Colonic mucosa (tissue), 4 donors: ENCODE data around the gene RUNX2. TPM values are rescaled to one million over a fixed set of nuclear protein-coding genes. Genes with fewer than 3 reads are reported as not detected.

Experiments used
- DNase-seq: peaks from one replicate; pipeline ENCODE4 v3.0.0-alpha.2; 2020
- H3K27ac ChIP-seq: fragments of 200-600 bp; one replicate; pipeline ENCODE4 v1.8.0; 2021
- H3K27me3 ChIP-seq: fragments of 200-600 bp; one replicate; pipeline ENCODE4 v1.8.0; 2021
- H3K36me3 ChIP-seq: fragments of 200-600 bp; one replicate; pipeline ENCODE4 v1.8.0; 2021
- H3K4me1 ChIP-seq: fragments of 200-600 bp; one replicate; pipeline ENCODE4 v1.8.0; 2021; ENCODE audit warnings: mild to moderate bottlenecking
- H3K4me3 ChIP-seq: fragments of 200-600 bp; one replicate; pipeline ENCODE4 v1.8.0; 2021
- H3K9ac ChIP-seq, 2 donors: one replicate each; pipeline ENCODE4 v1.7.0; 2013; ENCODE audit warnings: control low read depth in 2 of 2, low read depth in 2 of 2, low read length in 2 of 2
- H3K9me3 ChIP-seq: fragments of 200-600 bp; one replicate; pipeline ENCODE4 v1.8.0; 2021
- CTCF ChIP-seq: fragments of 200-600 bp; IDR thresholded peaks from one replicate; pipeline ENCODE4 v1.8.0; 2022; ENCODE audit warnings: antibody characterized with exemption, mild to moderate bottlenecking
- intact Hi-C: fragments of 100-400 bp; cut with DNase I; formaldehyde crosslinking; loops from one replicate; pipeline ENCODE4 v1.14.1; 2022
- total RNA-seq, 2 donors: library from RNA; stranded (reverse); fragmentation: NEBNext Ultra II Directional in 1 of 2; extraction: Animal tissue kit (Norgen Biotek cat#: 25700) in 1 of 2; gene quantifications; one replicate each; pipeline ENCODE4 v1.2.1, GENCODE V29; 2021
- donor health status: healthy.
- donor health status: DM: no; HTN: no; CAD: no.
- donor health status: DM: no; HTN: no; CAD: no.

The RUNX2 gene
- total RNA-seq, 2 donors from 2014 or later: 1.7 to 2.6 TPM

DNA sequence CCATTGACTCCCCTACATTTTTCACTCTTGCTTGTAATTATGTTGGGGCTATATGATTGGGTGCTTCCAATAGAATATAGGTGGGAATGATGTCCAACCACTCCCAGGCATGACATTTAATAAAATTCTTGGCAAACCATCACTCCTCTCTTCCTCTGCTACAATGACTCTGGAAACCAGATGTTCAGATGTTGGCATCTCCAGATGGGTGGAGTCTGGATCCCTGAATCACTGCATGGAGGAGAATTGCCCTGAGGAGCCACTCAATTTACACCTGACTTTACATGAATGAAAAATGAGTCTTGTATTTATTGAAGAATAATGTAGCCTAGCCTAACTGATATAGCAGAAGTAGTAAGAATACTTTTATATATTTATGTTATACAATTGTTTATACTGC, 356.3 kb downstream of the RUNX2 start:
- DNase-seq: no peak
- no peaks in the 10 kb centered on the region for H3K9me3 ChIP-seq

DNA sequence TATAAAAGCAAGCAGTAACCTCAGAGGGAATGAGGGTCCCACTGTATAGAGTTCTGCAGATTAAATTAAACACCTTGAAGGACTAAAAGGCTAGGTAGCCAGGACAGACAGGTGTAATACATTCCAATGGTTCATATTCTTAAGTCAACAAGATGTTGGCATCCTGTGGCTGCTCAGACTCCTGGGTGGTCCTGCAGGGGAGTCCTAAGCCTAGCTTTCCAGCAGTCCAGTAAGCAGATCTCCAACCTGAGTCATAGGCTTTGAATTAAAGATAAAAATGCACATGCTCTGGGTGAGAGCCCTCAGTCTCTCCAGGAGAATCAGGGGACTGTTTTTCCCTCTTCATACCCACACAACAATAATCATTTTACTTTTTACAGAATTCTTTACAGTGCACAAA, 356.9 kb downstream of the RUNX2 start:
- H3K27ac ChIP-seq: no peak overlapping the region
- no peaks in the 10 kb centered on the region for H3K36me3 ChIP-seq
- no peaks in the 10 kb centered on the region for H3K4me1 ChIP-seq
- no peak overlapping the region for H3K9ac ChIP-seq
- H3K4me3 ChIP-seq: no peak overlapping the region
- intact Hi-C loops: no loop called here
- H3K9me3 ChIP-seq: no peaks in the 10 kb centered on the region
- TF ChIP-seq CTCF: no peak
- DNase-seq: no peak
- H3K27me3 ChIP-seq: no peaks in the 10 kb centered on the region

More for the DNA sequence above, 356.3 kb downstream of the RUNX2 start:
- TF ChIP-seq CTCF: no peak
- H3K4me1 ChIP-seq: no peaks in the 10 kb centered on the region
- intact Hi-C loops: no loop called here
- H3K36me3 ChIP-seq: no peaks in the 10 kb centered on the region
- no peak overlapping the region for H3K9ac ChIP-seq
- no peak overlapping the region for H3K27ac ChIP-seq
- no peak overlapping the region for H3K4me3 ChIP-seq
- H3K27me3 ChIP-seq: no peaks in the 10 kb centered on the region

GRCh38 chr6:45686841-45687569, 358.9 kb downstream of the RUNX2 start:
- no peak overlapping the region for H3K4me3 ChIP-seq
- TF ChIP-seq CTCF: no peak
- H3K9me3 ChIP-seq: no peaks in the 10 kb centered on the region
- no peak for DNase-seq
- no peak overlapping the region for H3K27ac ChIP-seq
- no peaks in the 10 kb centered on the region for H3K36me3 ChIP-seq
- H3K4me1 ChIP-seq: no peaks in the 10 kb centered on the region
- intact Hi-C loops: no loop called here
- H3K9ac ChIP-seq: no peak overlapping the region
- H3K27me3 ChIP-seq: no peaks in the 10 kb centered on the region

GRCh38 chr6:45687570-45687969, 359.4 kb downstream of the RUNX2 start:
- no peaks in the 10 kb centered on the region for H3K9me3 ChIP-seq
- intact Hi-C loops: no loop called here
- DNase-seq: no peak
- H3K36me3 ChIP-seq: no peaks in the 10 kb centered on the region
- no peak overlapping the region for H3K27ac ChIP-seq
- H3K4me3 ChIP-seq: no peak overlapping the region
- H3K27me3 ChIP-seq: no peaks in the 10 kb centered on the region
- no peak overlapping the region for H3K9ac ChIP-seq
- H3K4me1 ChIP-seq: no peaks in the 10 kb centered on the region
- TF ChIP-seq CTCF: no peak

GRCh38 chr6:45688180-45688579, 360.1 kb downstream of the RUNX2 start:
- H3K36me3 ChIP-seq: no peaks in the 10 kb centered on the region
- no peak overlapping the region for H3K4me3 ChIP-seq
- no peaks in the 10 kb centered on the region for H3K27me3 ChIP-seq
- intact Hi-C loops: no loop called here
- no peak for TF ChIP-seq CTCF
- H3K9ac ChIP-seq: no peak overlapping the region
- no peak overlapping the region for H3K27ac ChIP-seq
- H3K4me1 ChIP-seq: no peaks in the 10 kb centered on the region
- H3K9me3 ChIP-seq: no peaks in the 10 kb centered on the region
- DNase-seq: no peak
